SK-N-SH treated with all-trans-retinoic acid at 6 μM for 48 hours (cell line): ENCODE results near the gene TUFT1.

Source experiments
- ATAC-seq: fragments of 200-7000 bp; cut with Tn5 transposase; 3 replicates; pipeline ENCODE4 v1.9.1; 2020; ENCODE audit warnings: mild to moderate bottlenecking, moderate library complexity
- ARNTL ChIP-seq: fragments of 450-650 bp; formaldehyde crosslinking; IDR thresholded peaks from 2 replicates; pipeline ENCODE4 v1.5.0; 2020; ENCODE audit warnings: low read depth, mild to moderate bottlenecking, moderate library complexity, borderline replicate concordance
- BACH2 ChIP-seq: fragments of 250-450 bp; sonication (Bioruptor Pico); IDR thresholded peaks from 2 replicates; pipeline ENCODE4 v1.9.0; 2021; ENCODE audit warnings: mild to moderate bottlenecking, borderline replicate concordance
- CREB5 ChIP-seq: fragments of 250-450 bp; sonication (Bioruptor Pico); IDR thresholded peaks from 2 replicates; pipeline ENCODE4 v1.5.1; 2020; ENCODE audit warnings: low read depth, mild to moderate bottlenecking, moderate library complexity
- CSDC2 ChIP-seq: fragments of 250-450 bp; sonication (Bioruptor Pico); IDR thresholded peaks from 2 replicates; pipeline ENCODE4 v1.5.0; 2020; ENCODE audit warnings: mild to moderate bottlenecking, moderate library complexity
- CSRNP3 ChIP-seq: fragments of 250-450 bp; sonication (Bioruptor Pico); IDR thresholded peaks from 2 replicates; pipeline ENCODE4 v1.5.1; 2021; ENCODE audit warnings: mild to moderate bottlenecking, moderate library complexity
- ESRRG ChIP-seq: fragments of 250-450 bp; sonication (Bioruptor Pico); IDR thresholded peaks from 2 replicates; pipeline ENCODE4 v1.6.1; 2021; ENCODE audit warnings: mild to moderate bottlenecking
- GLIS3 ChIP-seq: fragments of 250-450 bp; sonication (Bioruptor Pico); IDR thresholded peaks from 2 replicates; pipeline ENCODE4 v1.5.0; 2020; ENCODE audit warnings: mild to moderate bottlenecking, moderate library complexity
- ISL1 ChIP-seq: fragments of 250-450 bp; sonication (Bioruptor Pico); IDR thresholded peaks from 2 replicates; pipeline ENCODE4 v2.1.2; 2022; ENCODE audit warnings: mild to moderate bottlenecking, moderate library complexity
- OSR1 ChIP-seq: fragments of 250-450 bp; sonication (Bioruptor Pico); IDR thresholded peaks from 2 replicates; pipeline ENCODE4 v1.8.0; 2022; ENCODE audit warnings: moderate library complexity, mild to moderate bottlenecking, inconsistent platforms
- PATZ1 ChIP-seq: fragments of 250-450 bp; sonication (Bioruptor Pico); IDR thresholded peaks from 2 replicates; pipeline ENCODE4 v1.8.0; 2020; ENCODE audit warnings: mild to moderate bottlenecking, moderate library complexity, borderline replicate concordance
- POU6F1 ChIP-seq: fragments of 250-450 bp; sonication (Bioruptor Pico); IDR thresholded peaks from 2 replicates; pipeline ENCODE4 v1.8.0; 2021; ENCODE audit warnings: low read depth, mild to moderate bottlenecking, moderate library complexity, borderline replicate concordance
- PPARA ChIP-seq: fragments of 250-450 bp; sonication (Bioruptor Pico); IDR thresholded peaks from 2 replicates; pipeline ENCODE4 v1.5.0; 2020; ENCODE audit warnings: mild to moderate bottlenecking, borderline replicate concordance
- SNAI2 ChIP-seq: fragments of 250-450 bp; sonication (Bioruptor Pico); IDR thresholded peaks from 2 replicates; pipeline ENCODE4 v1.5.0; 2020; ENCODE audit warnings: mild to moderate bottlenecking, moderate library complexity
- TCF4 ChIP-seq: fragments of 250-450 bp; sonication (Bioruptor Pico); IDR thresholded peaks from 2 replicates; pipeline ENCODE4 v1.8.0; 2021; ENCODE audit warnings: mild to moderate bottlenecking, moderate library complexity, borderline replicate concordance
- TOX ChIP-seq: fragments of 250-450 bp; sonication (Bioruptor Pico); IDR thresholded peaks from 2 replicates; pipeline ENCODE4 v1.8.0; 2021; ENCODE audit warnings: mild to moderate bottlenecking, moderate library complexity, borderline replicate concordance
- TSHZ2 ChIP-seq: fragments of 250-450 bp; sonication (Bioruptor Pico); IDR thresholded peaks from 2 replicates; pipeline ENCODE4 v1.5.0; 2020; ENCODE audit warnings: mild to moderate bottlenecking, moderate library complexity
- ZFP3 ChIP-seq: fragments of 250-450 bp; sonication (Bioruptor Pico); IDR thresholded peaks from 2 replicates; pipeline ENCODE4 v1.5.0; 2020; ENCODE audit warnings: mild to moderate bottlenecking, moderate library complexity
- ZFP30 ChIP-seq: fragments of 450-650 bp; formaldehyde crosslinking; IDR thresholded peaks from 2 replicates; pipeline ENCODE4 v1.5.0; 2022; ENCODE audit warnings: mild to moderate bottlenecking, moderate library complexity
- ZNF70 ChIP-seq: fragments of 450-650 bp; formaldehyde crosslinking; IDR thresholded peaks from 2 replicates; pipeline ENCODE4 v1.5.0; 2020; ENCODE audit warnings: mild to moderate bottlenecking, moderate library complexity

Gene TUFT1

GRCh38 chr1:151574575-151575529 is 34.7 kb downstream of the TUFT1 start (continued):
- no peak for TF ChIP-seq CSRNP3
- TF ChIP-seq, all 23 proteins: peak for 0

GRCh38 chr1:151577173-151577572 is 37.1 kb downstream of the TUFT1 start:
- TF ChIP-seq BACH2 (CRISPR knock-in tag) (no peak), OSR1 (CRISPR knock-in tag) (no peak), ESRRG (CRISPR knock-in tag) (no peak), ARNTL (CRISPR knock-in tag) (no peak), ZFP30 (CRISPR knock-in tag) (no peak), TOX (CRISPR knock-in tag) (no peak), TCF4 (CRISPR knock-in tag) (no peak), POU6F1 (CRISPR knock-in tag) (no peak), TSHZ2 (CRISPR knock-in tag) (no peak), ZNF70 (CRISPR knock-in tag) (no peak), SNAI2 (no peak), CSRNP3 (no peak), CREB5 (CRISPR knock-in tag) (no peak)
- TF ChIP-seq, all 23 proteins: peak for 0
- no peak for ATAC-seq

- TF ChIP-seq POU6F1 (CRISPR knock-in tag) (no peak), CSRNP3 (no peak), ARNTL (CRISPR knock-in tag) (no peak), CSDC2 (CRISPR knock-in tag) (no peak), PPARA (CRISPR knock-in tag) (no peak), SNAI2 (no peak), ZFP3 (no peak), ZNF70 (CRISPR knock-in tag) (no peak), GLIS3 (CRISPR knock-in tag) (no peak), ZFP30 (CRISPR knock-in tag) (no peak), PATZ1 (CRISPR knock-in tag) (no peak), OSR1 (CRISPR knock-in tag) (no peak), ESRRG (CRISPR knock-in tag) (no peak), ISL1 (CRISPR knock-in tag) (no peak), BACH2 (CRISPR knock-in tag) (no peak)
- ATAC-seq = no peak
Measured at GRCh38 chr1:151578941-151579340, 38.8 kb downstream of the TUFT1 start.
